GM12873 (cell line): Measurements from ENCODE around the gene ARMH3.

Experiments
- TF ChIP-seq, protein P1 (sequence below): IDR thresholded peaks from 2 replicates; pipeline ENCODE4 v1.5.1; 2012; ENCODE audit warnings: low read depth, mild to moderate bottlenecking, moderate library complexity, low read length, control low read depth; ENCODE audit not compliant: insufficient read depth; ENCODE audit errors: missing control alignments

Gene ARMH3

DNA sequence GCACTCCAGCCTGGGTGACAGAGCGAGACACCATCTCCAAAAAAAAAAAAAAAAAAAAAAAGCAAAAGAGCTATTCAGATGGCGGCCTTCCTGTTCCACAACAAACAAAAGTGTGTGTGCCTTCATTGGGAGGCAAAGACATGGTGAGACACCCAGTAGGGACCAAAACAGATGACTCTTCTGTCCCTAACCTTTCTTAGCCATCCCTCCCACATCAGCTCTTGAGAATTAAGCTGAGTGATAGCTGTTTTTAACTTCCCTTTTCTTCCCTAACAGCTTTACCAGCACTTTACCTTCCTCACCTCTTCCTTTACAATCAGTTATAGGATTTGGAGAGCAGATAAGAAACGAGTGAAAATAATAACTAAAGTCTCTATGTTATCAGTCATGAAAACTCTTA lies 48.2 kb downstream of the ARMH3 start:
- TF ChIP-seq, protein P1, sequence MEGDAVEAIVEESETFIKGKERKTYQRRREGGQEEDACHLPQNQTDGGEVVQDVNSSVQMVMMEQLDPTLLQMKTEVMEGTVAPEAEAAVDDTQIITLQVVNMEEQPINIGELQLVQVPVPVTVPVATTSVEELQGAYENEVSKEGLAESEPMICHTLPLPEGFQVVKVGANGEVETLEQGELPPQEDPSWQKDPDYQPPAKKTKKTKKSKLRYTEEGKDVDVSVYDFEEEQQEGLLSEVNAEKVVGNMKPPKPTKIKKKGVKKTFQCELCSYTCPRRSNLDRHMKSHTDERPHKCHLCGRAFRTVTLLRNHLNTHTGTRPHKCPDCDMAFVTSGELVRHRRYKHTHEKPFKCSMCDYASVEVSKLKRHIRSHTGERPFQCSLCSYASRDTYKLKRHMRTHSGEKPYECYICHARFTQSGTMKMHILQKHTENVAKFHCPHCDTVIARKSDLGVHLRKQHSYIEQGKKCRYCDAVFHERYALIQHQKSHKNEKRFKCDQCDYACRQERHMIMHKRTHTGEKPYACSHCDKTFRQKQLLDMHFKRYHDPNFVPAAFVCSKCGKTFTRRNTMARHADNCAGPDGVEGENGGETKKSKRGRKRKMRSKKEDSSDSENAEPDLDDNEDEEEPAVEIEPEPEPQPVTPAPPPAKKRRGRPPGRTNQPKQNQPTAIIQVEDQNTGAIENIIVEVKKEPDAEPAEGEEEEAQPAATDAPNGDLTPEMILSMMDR, result no peak

DNA sequence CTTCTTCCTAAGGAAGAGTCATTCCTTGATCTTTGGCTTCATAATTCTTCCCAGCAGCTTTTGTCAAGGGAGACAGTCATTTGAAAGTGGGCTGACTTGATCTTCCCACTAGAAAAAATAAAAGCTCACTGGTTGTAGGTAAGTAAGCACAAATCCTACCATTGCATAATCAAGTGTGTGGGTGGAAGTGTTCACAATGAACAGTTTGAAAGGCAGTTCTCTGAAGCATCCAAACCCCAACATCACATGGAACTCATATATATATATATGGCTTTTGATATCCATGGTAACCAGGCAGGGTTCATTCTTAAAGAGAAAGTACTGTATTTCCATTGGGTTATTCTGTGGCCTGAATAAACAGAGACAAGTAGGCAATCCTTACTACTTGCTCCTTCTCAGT lies 51.6 kb downstream of the ARMH3 start:
- TF ChIP-seq, protein P1, result no peak

DNA sequence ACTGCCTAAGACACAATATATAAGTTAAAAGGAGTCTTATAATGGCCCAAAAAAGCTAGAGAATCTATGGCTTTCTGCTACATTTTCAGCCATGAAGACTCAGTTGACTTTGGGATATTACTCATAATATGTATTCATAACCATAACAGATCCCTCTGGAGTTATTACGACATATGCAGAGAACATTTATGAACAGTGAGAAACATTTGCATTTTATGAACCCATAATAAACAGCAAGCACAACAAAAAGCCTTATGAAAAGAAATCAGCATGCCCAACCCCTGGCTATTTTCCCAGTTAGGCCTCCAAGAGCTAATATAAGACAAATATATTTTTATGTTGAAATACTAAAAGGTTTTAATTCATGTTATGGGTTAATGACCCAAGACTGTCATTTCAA lies 52.4 kb downstream of the ARMH3 start:
- TF ChIP-seq, protein P1, result no peak

DNA sequence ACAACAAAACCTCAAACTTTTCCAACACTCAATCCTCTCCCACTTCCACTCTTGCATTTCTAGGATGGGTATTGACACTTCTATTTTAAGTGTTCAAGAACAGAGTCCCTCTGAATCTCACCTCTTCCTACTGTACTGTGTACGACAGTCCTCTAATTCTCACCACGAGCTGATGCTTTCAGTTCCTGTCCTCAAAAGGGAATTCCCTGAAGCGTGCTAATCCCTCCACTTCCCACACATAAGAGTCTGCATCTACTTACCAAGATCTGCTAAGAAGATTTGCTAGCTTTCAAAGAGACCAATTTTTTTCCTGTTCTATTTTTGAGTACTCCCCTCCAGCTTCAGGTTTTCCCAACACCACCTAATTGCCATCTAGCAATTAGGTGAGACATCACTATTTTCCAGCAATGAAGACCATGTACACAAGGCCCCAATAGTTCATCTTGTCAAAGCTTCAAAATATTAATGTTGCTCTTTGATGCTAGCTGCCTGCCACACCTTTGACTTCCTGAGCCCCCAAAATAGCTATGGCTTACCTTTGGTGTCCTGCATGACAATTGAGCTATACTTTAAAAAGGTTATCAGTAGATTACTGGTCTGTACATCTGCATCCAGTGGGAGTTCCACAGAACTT lies 54.4 kb downstream of the ARMH3 start:
- TF ChIP-seq, protein P1, result no peak

DNA sequence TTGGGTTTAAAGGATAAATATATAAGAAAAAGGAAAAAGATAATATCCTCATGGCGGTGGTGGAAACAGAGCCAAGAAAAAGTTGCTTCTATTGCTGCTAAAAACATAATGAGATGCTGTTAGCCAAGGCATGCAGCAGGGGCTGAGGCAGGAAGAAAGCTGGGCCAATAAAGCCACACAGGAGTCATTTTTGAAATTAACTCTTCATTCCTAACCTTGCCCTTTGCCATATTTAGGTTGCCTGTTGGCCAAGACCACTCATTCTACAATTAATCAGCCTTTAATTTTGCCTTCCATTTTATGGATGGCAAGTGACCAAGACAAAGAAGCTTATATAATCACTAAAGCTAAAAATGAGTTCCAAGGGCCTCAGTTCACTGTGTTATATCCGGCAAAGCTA lies 58.2 kb downstream of the ARMH3 start:
- TF ChIP-seq, protein P1, result no peak

DNA sequence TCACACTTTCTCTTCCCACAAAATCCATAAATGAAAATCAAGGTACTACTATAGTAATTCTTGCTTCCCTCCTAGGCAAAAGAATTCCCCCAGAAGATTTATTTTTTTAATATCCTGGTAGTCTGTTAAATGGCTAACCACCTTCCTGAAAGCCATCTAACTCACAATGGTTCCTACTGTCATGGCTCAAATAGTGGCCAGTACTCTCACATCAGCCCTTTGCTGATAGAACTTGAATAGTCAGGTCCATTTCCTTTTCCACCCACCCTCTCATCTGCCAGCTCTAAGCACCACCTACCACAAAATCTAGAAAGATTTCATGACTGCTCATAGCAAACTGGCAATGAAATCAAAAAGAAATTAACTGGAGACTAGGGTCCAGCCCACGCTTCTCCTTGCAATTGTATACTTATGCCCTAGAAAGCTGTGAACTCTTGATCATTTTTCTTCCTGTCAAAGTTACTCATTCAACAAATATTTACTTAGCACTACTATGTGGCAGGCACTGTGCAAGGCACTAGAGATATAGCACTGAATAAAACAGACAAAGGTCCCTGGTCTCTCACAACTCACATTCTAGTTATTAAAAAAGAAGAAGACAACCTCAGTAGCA lies 60.4 kb downstream of the ARMH3 start:
- TF ChIP-seq, protein P1, result no peak

DNA sequence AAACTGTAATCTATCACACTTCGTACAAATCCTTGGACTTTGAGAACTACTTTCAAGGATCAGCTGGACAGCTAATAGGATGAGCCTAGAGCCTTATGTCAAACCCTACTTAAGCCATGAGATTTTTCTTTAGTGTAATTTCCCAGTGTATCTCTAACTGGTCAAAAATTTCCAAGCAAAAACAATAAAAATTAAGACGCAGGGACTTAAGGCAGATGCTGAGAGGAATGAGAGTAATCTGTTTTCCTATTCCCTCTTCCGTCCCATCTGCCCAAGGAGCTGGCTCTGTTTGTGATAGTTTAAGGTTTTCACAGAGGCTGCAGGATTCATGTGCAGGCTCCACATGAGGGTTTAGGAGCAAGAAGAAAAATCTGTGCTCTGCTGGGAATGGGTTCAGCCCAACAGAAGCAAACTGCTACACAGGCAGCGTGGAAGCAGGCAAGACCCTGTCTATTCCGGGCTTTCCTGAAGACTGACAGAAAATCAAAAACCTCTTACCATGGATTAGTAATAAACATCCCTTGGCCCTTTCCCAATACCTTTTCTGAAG lies 62.2 kb downstream of the ARMH3 start:
- TF ChIP-seq, protein P1, result no peak
